Spleen (tissue), 11 donors: ENCODE data around the gene TMEM91. TPM values are rescaled to one million over a fixed set of nuclear protein-coding genes. Genes with fewer than 3 reads are reported as not detected.
A peak's percentile ranks its signal among the peaks of the same experiment; 100 is the strongest.

Experiments
- DNase-seq: peaks from one replicate; pipeline ENCODE4 v3.0.0-alpha.2; 2020
- H3K27ac ChIP-seq, 8 donors: fragments of 200-600 bp; sonication (generic) in 7 of 8; 1 replicate in 4 of 8; 2 replicates in 4 of 8; pipeline versions ENCODE4 v1.5.0 to v1.8.0; 2016 to 2021; ENCODE audit warnings: inconsistent platforms in 4 of 8, mild to moderate bottlenecking in 4 of 8, moderate library complexity in 1 of 8
- H3K27me3 ChIP-seq, 7 donors: fragments of 200-600 bp; sonication (generic) in 6 of 7; replicated peaks in 1 of 7; 1 replicate in 4 of 7; 2 replicates in 3 of 7; pipeline versions ENCODE4 v1.5.0 to v1.8.0; 2016 to 2021; ENCODE audit warnings: inconsistent platforms in 3 of 7, mild to moderate bottlenecking in 1 of 7
- H3K36me3 ChIP-seq, 6 donors: fragments of 200-600 bp; sonication (generic) in 5 of 6; 1 replicate in 4 of 6; 2 replicates in 2 of 6; pipeline versions ENCODE4 v1.5.0 to v1.8.0; 2016 to 2021; ENCODE audit warnings: inconsistent platforms in 2 of 6
- H3K4me1 ChIP-seq, 6 donors: fragments of 200-600 bp; sonication (generic) in 5 of 6; 1 replicate in 3 of 6; 2 replicates in 3 of 6; pipeline versions ENCODE4 v1.5.0 to v1.8.0; 2016 to 2021; ENCODE audit warnings: inconsistent platforms in 3 of 6
- H3K4me3 ChIP-seq, 8 donors: fragments of 200-600 bp; sonication (generic) in 7 of 8; 1 replicate in 4 of 8; 2 replicates in 4 of 8; pipeline versions ENCODE4 v1.5.0 to v1.8.0; 2016 to 2021; ENCODE audit warnings: inconsistent platforms in 4 of 8, mild to moderate bottlenecking in 4 of 8, moderate library complexity in 2 of 8
- H3K9me3 ChIP-seq, 8 donors: fragments of 200-600 bp; sonication (generic) in 7 of 8; 1 replicate in 4 of 8; 2 replicates in 4 of 8; pipeline versions ENCODE4 v1.5.0 to v1.8.0; 2016 to 2021; ENCODE audit warnings: inconsistent platforms in 4 of 8
- CTCF ChIP-seq, 11 experiments: fragments of 200-600 bp in 7 of 11; fragments of 450-650 bp in 4 of 11; sonication (generic) in 4 of 11; IDR thresholded peaks in 8 of 11; conservative IDR thresholded peaks in 3 of 11; 1 replicate in 7 of 11; 2 replicates in 4 of 11; pipeline versions ENCODE4 v1.4.0 to v1.8.0; 2016 to 2021; ENCODE audit warnings: antibody characterized with exemption in 11 of 11, inconsistent platforms in 4 of 11, mild to moderate bottlenecking in 1 of 11
- POLR2A ChIP-seq, 3 donors: fragments of 450-650 bp; IDR thresholded peaks; one replicate each; pipeline ENCODE4 v1.5.1; 2017; ENCODE audit warnings: antibody characterized with exemption in 3 of 3, mild to moderate bottlenecking in 1 of 3
- POLR2AphosphoS5 ChIP-seq, 3 donors: sonication (generic); formaldehyde crosslinking; IDR thresholded peaks; one replicate each; pipeline ENCODE4 v1.5.1; 2017; ENCODE audit warnings: antibody characterized with exemption in 3 of 3
- WGBS, 5 donors: extraction: QIAGEN DNeasy Blood & Tissue Kit in 3 of 5; methylation state at CpG; one replicate each; pipeline versions ENCODE4 v1.1.5 to v1.1.7; 2013 to 2018; 5-methylcytosine and 5-hydroxymethylcytosine counted together
- intact Hi-C: fragments of 100-400 bp; cut with DNase I; formaldehyde crosslinking; loops from one replicate; pipeline ENCODE4 v1.15.0; 2023; ENCODE audit warnings: low total_unique reads
- polyA plus RNA-seq, 3 donors: library from polyadenylated mRNA; stranded (reverse); fragments of 200-250 nt; gene quantifications; one replicate each; pipeline ENCODE4 v1.2.1, GENCODE V29; 2013
- total RNA-seq, 7 donors: library from RNA; depleted of rRNA in 3 of 7; stranded (reverse); fragments of >200 nt in 3 of 7; fragmentation: NEBNext Ultra II Directional in 4 of 7; extraction: Animal tissue kit (Norgen Biotek cat#: 25700) in 4 of 7; gene quantifications; one replicate each; pipeline versions ENCODE4 v1.1.0 to v1.2.1, GENCODE V29; 2016 to 2021
- donor health status: healthy with polysubstance abuse.
- donor health status: DM: no; HTN: no; CAD: no; lungs with moderate emphysema.
- donor health status: DM: no; HTN: no; CAD: no.
- donor health status: Bipolar disorder and iron deficiency.
- donor health status: healthy.
- donor health status: DM: no; HTN: no; CAD: no.
- donor health status: DM: yes; HTN: yes; CAD: no.

Gene TMEM91
- total and polyA plus RNA-seq, 10 donors, result 13.4 to 62.0 (median 26.0) TPM

DNA sequence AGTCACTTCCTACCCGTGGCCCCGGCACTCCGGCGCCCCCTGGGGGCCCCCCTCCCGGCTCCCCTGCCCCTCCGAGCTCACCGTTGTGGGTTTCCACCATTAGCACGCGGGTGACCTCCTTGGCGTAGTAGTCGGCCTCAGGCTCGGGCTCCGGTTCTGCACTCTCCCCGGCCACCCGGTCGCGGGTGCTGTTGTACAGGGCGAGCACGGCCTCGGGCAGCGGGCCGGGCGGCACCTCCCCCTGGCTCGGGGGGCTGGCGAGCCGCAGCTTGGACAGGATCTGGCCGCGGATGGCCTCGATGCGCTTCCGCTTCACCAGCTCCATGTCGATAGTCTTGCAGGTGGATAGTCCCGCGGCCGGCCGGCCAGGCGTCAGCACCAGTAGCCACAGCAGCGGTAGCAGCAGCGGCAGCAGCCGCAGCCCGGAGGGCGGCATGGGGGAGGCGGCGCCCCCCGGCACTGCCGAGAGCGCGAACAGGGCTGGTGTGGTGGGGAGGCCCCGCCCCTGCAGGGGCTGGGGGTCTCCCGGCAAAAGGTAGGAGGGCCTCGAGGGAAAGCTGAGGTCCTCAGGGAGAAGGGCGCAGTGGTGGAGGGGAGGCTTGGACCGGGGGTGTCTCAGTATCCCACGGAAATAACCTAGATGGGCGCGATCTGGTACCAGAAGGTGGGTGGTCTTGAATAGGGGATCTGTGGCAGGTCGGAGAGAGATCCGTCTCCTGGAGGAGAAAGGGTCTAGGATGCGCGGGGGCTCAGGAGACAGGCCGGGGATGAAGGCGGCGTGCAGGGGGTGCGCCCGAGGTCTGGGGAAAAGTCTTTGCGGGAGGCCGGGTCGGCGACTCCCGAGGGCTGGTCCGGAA, 23.5 kb upstream of the TMEM91 start:
- WGBS, 5 donors, result 0 to 2% (median 1%) methylated on average over 39 to 71 of the region's 71 CpGs
- Histone ChIP-seq H3K27me3 (no peaks in the 10 kb centered on the region), H3K4me1 (peaks cover 42 to 88% (median 74%) of the 10 kb centered on the region in 6 donors), H3K36me3 (peaks cover 0 to 14% (median 5%) of the 10 kb centered on the region in 6 donors), H3K27ac (peak overlapping the region; percentile 90 to 98 (median 95)), H3K9me3 (no peaks in the 10 kb centered on the region), H3K4me3 (peak overlapping the region; percentile 76 to 100 (median 98))
- intact Hi-C loops, result no loop called here
- TF ChIP-seq POLR2AphosphoS5 (IDR thresholded peaks at IDR 0.05), result peak; percentile 39 to 79 (median 66)
- TF ChIP-seq CTCF (IDR thresholded peaks at IDR 0.05 in 8 of 11, conservative IDR thresholded peaks at IDR 0.05 in 3 of 11), result peak in 10 of 11 experiments; percentile 41 to 88 (median 67)
- no peak for TF ChIP-seq POLR2A (IDR thresholded peaks at IDR 0.05)
- peak; percentile 97 for DNase-seq

GRCh38 chr19:41353466-41354342, 22.6 kb upstream of the TMEM91 start, which contains the start of gene TGFB1:
TSS of gene TGFB1 (minus strand) at chr19:41353922. CDS start at chr19:41353044, 878 bp downstream.
- peak within 1 kb of the TSS; percentile 76 to 100 (median 98) for H3K4me3 ChIP-seq
- DNase-seq, result peak; percentile 99
- peaks cover 0 to 8% (median 0%) of the 10 kb centered on the region in 6 donors for H3K36me3 ChIP-seq
- no peaks in the 10 kb centered on the region for H3K9me3 ChIP-seq
- H3K27ac ChIP-seq, result peak within 1 kb of the TSS; percentile 90 to 98 (median 95)
- 0 to 2% (median 1%) methylated on average over 26 to 78 of the region's 78 CpGs for WGBS, 5 donors
- no peaks in the 10 kb centered on the region for H3K27me3 ChIP-seq
- H3K4me1 ChIP-seq, result peaks cover 44 to 88% (median 73%) of the 10 kb centered on the region in 6 donors
- TF ChIP-seq POLR2AphosphoS5 (IDR thresholded peaks at IDR 0.05), result peak; percentile 92 to 96 (median 93)
- peak in 2 of 3 donors; percentile 36 to 67 for TF ChIP-seq POLR2A (IDR thresholded peaks at IDR 0.05)
- peak; percentile 89 to 98 (median 97) for TF ChIP-seq CTCF (IDR thresholded peaks at IDR 0.05 in 8 of 11, conservative IDR thresholded peaks at IDR 0.05 in 3 of 11)
- intact Hi-C loops, result no loop called here

- WGBS, 5 donors, result 87 to 91% (median 91%) methylated on average over 10 to 23 of the region's 23 CpGs
- Histone ChIP-seq H3K4me3 (peak overlapping the region in 4 of 8 donors; percentile 96 to 99 (median 98)), H3K27ac (peak overlapping the region; percentile 90 to 98 (median 95)), H3K9me3 (no peaks in the 10 kb centered on the region), H3K27me3 (no peaks in the 10 kb centered on the region), H3K4me1 (peaks cover 36 to 85% (median 66%) of the 10 kb centered on the region in 6 donors), H3K36me3 (peaks cover 0 to 1% (median 0%) of the 10 kb centered on the region in 6 donors)
- intact Hi-C loops, result no loop called here
- DNase-seq, result peak; percentile 88
- TF ChIP-seq CTCF (IDR thresholded peaks at IDR 0.05 in 8 of 11, conservative IDR thresholded peaks at IDR 0.05 in 3 of 11), result peak in 5 of 11 experiments; percentile 6 to 61 (median 25)
- no peak for TF ChIP-seq POLR2A (IDR thresholded peaks at IDR 0.05)
- peak in 1 of 3 donors; percentile 19 for TF ChIP-seq POLR2AphosphoS5 (IDR thresholded peaks at IDR 0.05)
Measured at GRCh38 chr19:41354343-41354953, 21.9 kb upstream of the TMEM91 start.
